Putamen (tissue), 1 donor: ENCODE results near the gene ZNF578.
"Not testable (repeated sequence)": the region's sequence is repeated elsewhere in the genome, so short reads cannot be mapped to it uniquely, and the experiment has no call there.

Experiments
- DNase-seq: peaks from one replicate; pipeline ENCODE4 v3.0.0-alpha.2; 2016; ENCODE audit warnings: low spot score

The ZNF578 gene

GRCh38 chr19:52453324-52454094, at the start of gene ZNF578:
Gene ZNF578, plus strand, starts transcription at chr19:52453553. Its CDS starts 48,293 bp downstream, at chr19:52501846.
- peak; percentile 80 for DNase-seq

GRCh38 chr19:52410276-52410675, 43.1 kb upstream of the ZNF578 start:
- no peak for DNase-seq

GRCh38 chr19:52415711-52416110, 37.6 kb upstream of the ZNF578 start:
- no peak for DNase-seq

- no peak for DNase-seq
Measured at GRCh38 chr19:52428937-52429336, 24.4 kb upstream of the ZNF578 start, which contains the start of gene ZNF534. Gene ZNF534, plus strand, starts transcription at chr19:52429148. Its CDS starts 2,327 bp downstream, at chr19:52431475.

- DNase-seq: no peak
Measured at GRCh38 chr19:52442179-52442578, 11.2 kb upstream of the ZNF578 start.

- no peak for DNase-seq
Measured at GRCh38 chr19:52444506-52444905, 8.8 kb upstream of the ZNF578 start.

GRCh38 chr19:52451241-52451640, 2.1 kb upstream of the ZNF578 start:
- DNase-seq: no peak

- DNase-seq: no peak
Measured at GRCh38 chr19:52464798-52465470, 11.6 kb downstream of the ZNF578 start.

GRCh38 chr19:52473655-52474350, 20.4 kb downstream of the ZNF578 start:
- no peak for DNase-seq

GRCh38 chr19:52474351-52475127, 21.2 kb downstream of the ZNF578 start:
- DNase-seq: no peak

GRCh38 chr19:52484111-52484743, 30.9 kb downstream of the ZNF578 start:
- not testable (repeated sequence) for DNase-seq

GRCh38 chr19:52485064-52485463, 31.7 kb downstream of the ZNF578 start:
- not testable (repeated sequence) for DNase-seq

- DNase-seq: not testable (repeated sequence)
Measured at GRCh38 chr19:52485561-52486240, 32.3 kb downstream of the ZNF578 start.

- DNase-seq: no peak
Measured at GRCh38 chr19:52492201-52492993, 39.0 kb downstream of the ZNF578 start.

GRCh38 chr19:52492994-52493470, 39.7 kb downstream of the ZNF578 start:
- DNase-seq: no peak

GRCh38 chr19:52494518-52494917, 41.2 kb downstream of the ZNF578 start:
- DNase-seq: no peak

- no peak for DNase-seq
Measured at GRCh38 chr19:52498571-52498970, 45.2 kb downstream of the ZNF578 start.

GRCh38 chr19:52500474-52500873, 47.1 kb downstream of the ZNF578 start:
- DNase-seq: not testable (repeated sequence)

GRCh38 chr19:52500991-52501390, 47.6 kb downstream of the ZNF578 start:
- DNase-seq: not testable (repeated sequence)

- no peak for DNase-seq
Measured at GRCh38 chr19:52507266-52507665, 53.9 kb downstream of the ZNF578 start.
